SK-N-SH treated with all-trans-retinoic acid at 6 μM for 48 hours (cell line): ENCODE data around the gene SLC12A8.

Experiments used
- ATAC-seq: fragments of 200-7000 bp; cut with Tn5 transposase; 3 replicates; pipeline ENCODE4 v1.9.1; 2020; ENCODE audit warnings: mild to moderate bottlenecking, moderate library complexity
- ARNTL ChIP-seq: fragments of 450-650 bp; formaldehyde crosslinking; IDR thresholded peaks from 2 replicates; pipeline ENCODE4 v1.5.0; 2020; ENCODE audit warnings: low read depth, mild to moderate bottlenecking, moderate library complexity, borderline replicate concordance
- BACH2 ChIP-seq: fragments of 250-450 bp; sonication (Bioruptor Pico); IDR thresholded peaks from 2 replicates; pipeline ENCODE4 v1.9.0; 2021; ENCODE audit warnings: mild to moderate bottlenecking, borderline replicate concordance
- CSDC2 ChIP-seq: fragments of 250-450 bp; sonication (Bioruptor Pico); IDR thresholded peaks from 2 replicates; pipeline ENCODE4 v1.5.0; 2020; ENCODE audit warnings: mild to moderate bottlenecking, moderate library complexity
- ESRRG ChIP-seq: fragments of 250-450 bp; sonication (Bioruptor Pico); IDR thresholded peaks from 2 replicates; pipeline ENCODE4 v1.6.1; 2021; ENCODE audit warnings: mild to moderate bottlenecking
- ISL1 ChIP-seq: fragments of 250-450 bp; sonication (Bioruptor Pico); IDR thresholded peaks from 2 replicates; pipeline ENCODE4 v2.1.2; 2022; ENCODE audit warnings: mild to moderate bottlenecking, moderate library complexity
- OSR1 ChIP-seq: fragments of 250-450 bp; sonication (Bioruptor Pico); IDR thresholded peaks from 2 replicates; pipeline ENCODE4 v1.8.0; 2022; ENCODE audit warnings: moderate library complexity, mild to moderate bottlenecking, inconsistent platforms
- POU6F1 ChIP-seq: fragments of 250-450 bp; sonication (Bioruptor Pico); IDR thresholded peaks from 2 replicates; pipeline ENCODE4 v1.8.0; 2021; ENCODE audit warnings: low read depth, mild to moderate bottlenecking, moderate library complexity, borderline replicate concordance
- PPARA ChIP-seq: fragments of 250-450 bp; sonication (Bioruptor Pico); IDR thresholded peaks from 2 replicates; pipeline ENCODE4 v1.5.0; 2020; ENCODE audit warnings: mild to moderate bottlenecking, borderline replicate concordance
- SNAI2 ChIP-seq: fragments of 250-450 bp; sonication (Bioruptor Pico); IDR thresholded peaks from 2 replicates; pipeline ENCODE4 v1.5.0; 2020; ENCODE audit warnings: mild to moderate bottlenecking, moderate library complexity
- TCF4 ChIP-seq: fragments of 250-450 bp; sonication (Bioruptor Pico); IDR thresholded peaks from 2 replicates; pipeline ENCODE4 v1.8.0; 2021; ENCODE audit warnings: mild to moderate bottlenecking, moderate library complexity, borderline replicate concordance
- TOX ChIP-seq: fragments of 250-450 bp; sonication (Bioruptor Pico); IDR thresholded peaks from 2 replicates; pipeline ENCODE4 v1.8.0; 2021; ENCODE audit warnings: mild to moderate bottlenecking, moderate library complexity, borderline replicate concordance
- TSHZ2 ChIP-seq: fragments of 250-450 bp; sonication (Bioruptor Pico); IDR thresholded peaks from 2 replicates; pipeline ENCODE4 v1.5.0; 2020; ENCODE audit warnings: mild to moderate bottlenecking, moderate library complexity
- ZC3H10 ChIP-seq: fragments of 250-450 bp; sonication (Bioruptor Pico); IDR thresholded peaks from 2 replicates; pipeline ENCODE4 v1.5.1; 2021; ENCODE audit warnings: mild to moderate bottlenecking, moderate library complexity
- ZFP30 ChIP-seq: fragments of 450-650 bp; formaldehyde crosslinking; IDR thresholded peaks from 2 replicates; pipeline ENCODE4 v1.5.0; 2022; ENCODE audit warnings: mild to moderate bottlenecking, moderate library complexity
- ZNF8 ChIP-seq: fragments of 450-650 bp; formaldehyde crosslinking; IDR thresholded peaks from 2 replicates; pipeline ENCODE4 v1.5.0; 2020; ENCODE audit warnings: mild to moderate bottlenecking, moderate library complexity
- TF ChIP-seq, protein P1 (sequence below): fragments of 250-450 bp; sonication (Bioruptor Pico); IDR thresholded peaks from 2 replicates; pipeline ENCODE4 v1.5.1; 2020; ENCODE audit warnings: low read depth, mild to moderate bottlenecking, moderate library complexity
- TF ChIP-seq, protein P2 (sequence below): fragments of 250-450 bp; sonication (Bioruptor Pico); IDR thresholded peaks from 2 replicates; pipeline ENCODE4 v1.5.1; 2021; ENCODE audit warnings: mild to moderate bottlenecking, moderate library complexity
- TF ChIP-seq, protein P3 (sequence below): fragments of 250-450 bp; sonication (Bioruptor Pico); IDR thresholded peaks from 2 replicates; pipeline ENCODE4 v1.8.0; 2020; ENCODE audit warnings: mild to moderate bottlenecking, moderate library complexity, borderline replicate concordance

SLC12A8 gene

DNA sequence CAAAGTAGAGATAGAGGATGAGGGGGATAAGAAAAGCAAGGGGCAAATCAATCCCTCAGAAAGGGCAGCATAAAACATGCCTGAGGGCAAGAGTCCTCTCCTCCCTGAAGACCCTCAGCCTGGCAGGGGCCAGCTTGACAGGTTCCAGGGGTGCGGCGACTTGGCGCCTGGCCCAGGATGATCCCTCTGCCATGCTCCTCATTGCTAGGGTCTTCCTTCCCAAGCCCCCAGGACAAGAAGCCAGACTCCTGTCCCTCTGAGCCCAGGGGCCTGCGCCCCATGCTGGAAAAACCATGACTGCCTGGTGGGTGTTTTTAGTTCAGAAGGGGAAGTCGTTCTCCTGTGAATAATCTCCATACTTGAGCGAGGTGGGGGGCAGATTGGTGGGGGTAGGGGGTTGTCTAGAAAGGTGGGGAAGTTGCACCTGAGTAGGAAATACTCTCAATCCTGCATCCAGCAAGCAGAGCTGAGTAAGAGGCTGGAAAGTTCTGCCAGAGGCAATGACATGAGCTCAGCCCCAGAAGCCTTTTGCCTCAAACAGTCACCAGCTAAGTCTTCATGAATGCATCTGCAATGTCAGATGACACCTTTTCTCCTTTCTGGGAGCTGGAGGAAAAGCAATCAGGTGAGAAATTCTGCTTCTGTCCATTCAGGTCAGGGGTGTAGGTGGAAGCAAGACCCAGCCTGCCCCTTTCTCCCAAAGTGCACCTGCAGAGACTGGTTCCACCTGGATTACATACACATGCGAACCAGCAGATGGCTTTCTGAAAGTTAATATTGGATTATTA is 18.3 kb downstream of the SLC12A8 start:
- TF ChIP-seq ARNTL (CRISPR knock-in tag) (no peak), ZFP30 (CRISPR knock-in tag) (no peak), ZC3H10 (CRISPR knock-in tag) (no peak), ZNF8 (no peak), SNAI2 (CRISPR knock-in tag) (no peak), OSR1 (CRISPR knock-in tag) (no peak), CSDC2 (CRISPR knock-in tag) (no peak), TSHZ2 (CRISPR knock-in tag) (no peak)
- TF ChIP-seq, protein P1, sequence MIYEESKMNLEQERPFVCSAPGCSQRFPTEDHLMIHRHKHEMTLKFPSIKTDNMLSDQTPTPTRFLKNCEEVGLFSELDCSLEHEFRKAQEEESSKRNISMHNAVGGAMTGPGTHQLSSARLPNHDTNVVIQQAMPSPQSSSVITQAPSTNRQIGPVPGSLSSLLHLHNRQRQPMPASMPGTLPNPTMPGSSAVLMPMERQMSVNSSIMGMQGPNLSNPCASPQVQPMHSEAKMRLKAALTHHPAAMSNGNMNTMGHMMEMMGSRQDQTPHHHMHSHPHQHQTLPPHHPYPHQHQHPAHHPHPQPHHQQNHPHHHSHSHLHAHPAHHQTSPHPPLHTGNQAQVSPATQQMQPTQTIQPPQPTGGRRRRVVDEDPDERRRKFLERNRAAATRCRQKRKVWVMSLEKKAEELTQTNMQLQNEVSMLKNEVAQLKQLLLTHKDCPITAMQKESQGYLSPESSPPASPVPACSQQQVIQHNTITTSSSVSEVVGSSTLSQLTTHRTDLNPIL, result no peak
- ATAC-seq, result no peak

DNA sequence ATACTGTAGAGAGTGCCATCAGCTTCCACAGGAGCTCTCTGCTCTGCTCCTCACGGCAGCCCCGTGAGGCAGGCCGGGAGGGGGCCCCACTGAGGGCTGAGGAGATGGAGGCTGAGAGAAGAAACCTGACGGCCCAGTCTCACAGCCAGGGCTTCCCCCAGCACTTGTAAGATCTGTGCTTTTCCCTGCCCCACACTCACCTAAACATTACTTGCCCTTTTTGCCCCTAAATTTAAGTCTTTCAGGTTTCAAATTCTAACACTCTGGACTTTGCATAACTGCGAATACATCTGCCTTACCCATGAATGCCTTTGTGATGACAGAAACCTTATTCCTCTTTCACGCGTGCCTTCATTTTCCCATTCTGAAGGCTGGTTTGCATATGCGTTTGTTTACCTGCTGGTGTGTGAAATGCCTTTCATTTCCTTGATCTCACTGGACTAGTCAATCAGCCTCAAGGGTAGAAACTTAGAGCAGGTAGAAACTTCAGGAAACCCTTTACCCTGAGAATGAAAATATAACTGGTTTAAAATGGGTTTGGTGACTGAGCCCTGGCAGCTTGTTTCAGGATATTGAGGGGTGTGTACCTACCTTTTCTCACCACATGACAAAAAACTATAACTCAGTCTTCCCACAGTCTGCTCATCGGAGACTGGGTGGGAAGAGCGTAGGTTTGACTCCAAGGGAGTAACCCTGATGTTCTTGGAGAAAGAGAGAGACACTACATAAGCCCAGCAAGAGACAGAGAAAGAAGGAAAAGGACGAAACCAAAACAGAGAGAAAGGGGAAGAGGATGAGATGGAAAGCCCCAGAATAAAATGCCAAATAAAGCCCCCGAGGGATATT is 20.1 kb downstream of the SLC12A8 start:
- TF ChIP-seq BACH2 (CRISPR knock-in tag) (no peak), CSDC2 (CRISPR knock-in tag) (no peak), ESRRG (CRISPR knock-in tag) (no peak), ZC3H10 (CRISPR knock-in tag) (no peak), ISL1 (no peak), POU6F1 (CRISPR knock-in tag) (no peak), TOX (no peak), PPARA (CRISPR knock-in tag) (no peak)
- no peak for ATAC-seq

DNA sequence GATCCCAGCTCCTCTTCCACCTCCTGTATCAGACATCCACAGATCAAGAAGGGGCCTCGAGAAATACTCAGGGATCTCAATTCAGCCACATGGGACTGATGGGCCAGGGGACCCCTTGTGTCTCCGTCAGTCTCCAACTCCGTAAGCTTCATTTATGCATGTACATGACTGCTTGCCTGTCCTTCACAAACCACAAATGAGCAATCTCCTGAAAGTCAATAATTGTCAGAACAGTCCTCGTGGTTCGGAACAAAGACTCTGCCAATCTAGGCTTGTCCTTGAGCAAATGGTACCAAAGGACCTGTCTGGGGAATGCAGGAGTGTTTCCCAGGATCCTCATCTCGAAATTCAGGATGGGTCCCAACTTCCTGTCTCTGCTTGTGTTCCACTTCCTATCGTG is 20.8 kb downstream of the SLC12A8 start:
- TF ChIP-seq, protein P2, sequence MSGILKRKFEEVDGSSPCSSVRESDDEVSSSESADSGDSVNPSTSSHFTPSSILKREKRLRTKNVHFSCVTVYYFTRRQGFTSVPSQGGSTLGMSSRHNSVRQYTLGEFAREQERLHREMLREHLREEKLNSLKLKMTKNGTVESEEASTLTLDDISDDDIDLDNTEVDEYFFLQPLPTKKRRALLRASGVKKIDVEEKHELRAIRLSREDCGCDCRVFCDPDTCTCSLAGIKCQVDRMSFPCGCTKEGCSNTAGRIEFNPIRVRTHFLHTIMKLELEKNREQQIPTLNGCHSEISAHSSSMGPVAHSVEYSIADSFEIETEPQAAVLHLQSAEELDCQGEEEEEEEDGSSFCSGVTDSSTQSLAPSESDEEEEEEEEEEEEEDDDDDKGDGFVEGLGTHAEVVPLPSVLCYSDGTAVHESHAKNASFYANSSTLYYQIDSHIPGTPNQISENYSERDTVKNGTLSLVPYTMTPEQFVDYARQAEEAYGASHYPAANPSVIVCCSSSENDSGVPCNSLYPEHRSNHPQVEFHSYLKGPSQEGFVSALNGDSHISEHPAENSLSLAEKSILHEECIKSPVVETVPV (CRISPR knock-in tag), result no peak
- no peak for TF ChIP-seq ESRRG (CRISPR knock-in tag)
- TF ChIP-seq TOX, result no peak
- no peak for TF ChIP-seq ZNF8
- TF ChIP-seq TCF4 (CRISPR knock-in tag), result no peak
- TF ChIP-seq, protein P1, result no peak
- no peak for TF ChIP-seq SNAI2 (CRISPR knock-in tag)
- TF ChIP-seq BACH2 (CRISPR knock-in tag), result no peak
- TF ChIP-seq ISL1, result no peak
- TF ChIP-seq ZC3H10 (CRISPR knock-in tag), result no peak
- TF ChIP-seq, protein P3, sequence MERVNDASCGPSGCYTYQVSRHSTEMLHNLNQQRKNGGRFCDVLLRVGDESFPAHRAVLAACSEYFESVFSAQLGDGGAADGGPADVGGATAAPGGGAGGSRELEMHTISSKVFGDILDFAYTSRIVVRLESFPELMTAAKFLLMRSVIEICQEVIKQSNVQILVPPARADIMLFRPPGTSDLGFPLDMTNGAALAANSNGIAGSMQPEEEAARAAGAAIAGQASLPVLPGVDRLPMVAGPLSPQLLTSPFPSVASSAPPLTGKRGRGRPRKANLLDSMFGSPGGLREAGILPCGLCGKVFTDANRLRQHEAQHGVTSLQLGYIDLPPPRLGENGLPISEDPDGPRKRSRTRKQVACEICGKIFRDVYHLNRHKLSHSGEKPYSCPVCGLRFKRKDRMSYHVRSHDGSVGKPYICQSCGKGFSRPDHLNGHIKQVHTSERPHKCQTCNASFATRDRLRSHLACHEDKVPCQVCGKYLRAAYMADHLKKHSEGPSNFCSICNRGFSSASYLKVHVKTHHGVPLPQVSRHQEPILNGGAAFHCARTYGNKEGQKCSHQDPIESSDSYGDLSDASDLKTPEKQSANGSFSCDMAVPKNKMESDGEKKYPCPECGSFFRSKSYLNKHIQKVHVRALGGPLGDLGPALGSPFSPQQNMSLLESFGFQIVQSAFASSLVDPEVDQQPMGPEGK, result no peak
- no peak for TF ChIP-seq ZFP30 (CRISPR knock-in tag)
- TF ChIP-seq TSHZ2 (CRISPR knock-in tag), result no peak
- TF ChIP-seq PPARA (CRISPR knock-in tag), result no peak
- ATAC-seq, result no peak
